ENCODE data around the gene GRM4.

Gene GRM4

DNA sequence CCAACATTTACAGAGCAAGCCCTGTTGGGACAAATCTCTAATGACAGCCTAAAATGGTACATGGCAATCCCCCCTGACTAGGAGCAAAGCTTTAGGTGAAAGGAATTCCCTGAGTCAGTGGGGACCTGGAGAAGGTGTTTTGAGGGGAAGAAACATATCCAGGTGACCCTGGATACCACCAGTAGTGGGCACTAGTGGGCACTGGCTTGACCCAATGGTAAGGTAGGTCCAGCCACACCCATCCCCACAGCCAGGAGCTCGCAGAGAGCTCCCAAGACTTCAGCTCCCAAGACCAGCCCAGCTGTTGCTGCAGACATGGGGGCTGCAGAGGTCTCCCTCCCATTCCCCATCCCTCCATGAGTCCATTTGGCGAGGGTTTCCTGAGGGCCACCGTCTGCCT lies 19.5 kb downstream of the GRM4 start:
- H3K27ac ChIP-seq, result no peak overlapping the region
- TF ChIP-seq, protein P1, sequence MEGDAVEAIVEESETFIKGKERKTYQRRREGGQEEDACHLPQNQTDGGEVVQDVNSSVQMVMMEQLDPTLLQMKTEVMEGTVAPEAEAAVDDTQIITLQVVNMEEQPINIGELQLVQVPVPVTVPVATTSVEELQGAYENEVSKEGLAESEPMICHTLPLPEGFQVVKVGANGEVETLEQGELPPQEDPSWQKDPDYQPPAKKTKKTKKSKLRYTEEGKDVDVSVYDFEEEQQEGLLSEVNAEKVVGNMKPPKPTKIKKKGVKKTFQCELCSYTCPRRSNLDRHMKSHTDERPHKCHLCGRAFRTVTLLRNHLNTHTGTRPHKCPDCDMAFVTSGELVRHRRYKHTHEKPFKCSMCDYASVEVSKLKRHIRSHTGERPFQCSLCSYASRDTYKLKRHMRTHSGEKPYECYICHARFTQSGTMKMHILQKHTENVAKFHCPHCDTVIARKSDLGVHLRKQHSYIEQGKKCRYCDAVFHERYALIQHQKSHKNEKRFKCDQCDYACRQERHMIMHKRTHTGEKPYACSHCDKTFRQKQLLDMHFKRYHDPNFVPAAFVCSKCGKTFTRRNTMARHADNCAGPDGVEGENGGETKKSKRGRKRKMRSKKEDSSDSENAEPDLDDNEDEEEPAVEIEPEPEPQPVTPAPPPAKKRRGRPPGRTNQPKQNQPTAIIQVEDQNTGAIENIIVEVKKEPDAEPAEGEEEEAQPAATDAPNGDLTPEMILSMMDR (IDR thresholded peaks at IDR 0.05), result no peak
- no peak overlapping the region for H3K4me3 ChIP-seq (ENCODE audit: low read depth in 1 of 2, low read length in 1 of 2)
- no peaks in the 10 kb centered on the region for H3K9me3 ChIP-seq
- H3K4me1 ChIP-seq (ENCODE audit: control insufficient read depth in 1 of 2, insufficient read depth in 1 of 2, low read depth in 1 of 2, low read length in 1 of 2), result no peaks in the 10 kb centered on the region
- H3K27me3 ChIP-seq, result peaks cover 26% of the 10 kb centered on the region
- no peaks in the 10 kb centered on the region for H3K36me3 ChIP-seq

GRCh38 chr6:34125939-34126338 lies 19.9 kb downstream of the GRM4 start:
- Histone ChIP-seq H3K4me3 (ENCODE audit: low read depth in 1 of 2, low read length in 1 of 2) (no peak overlapping the region), H3K9me3 (no peaks in the 10 kb centered on the region), H3K4me1 (ENCODE audit: control insufficient read depth in 1 of 2, insufficient read depth in 1 of 2, low read depth in 1 of 2, low read length in 1 of 2) (no peaks in the 10 kb centered on the region), H3K27me3 (peaks cover 21% of the 10 kb centered on the region), H3K27ac (no peak overlapping the region), H3K36me3 (no peaks in the 10 kb centered on the region)
- TF ChIP-seq, protein P1 (IDR thresholded peaks at IDR 0.05), result no peak

- TF ChIP-seq, protein P1 (IDR thresholded peaks at IDR 0.05), result no peak
- H3K9me3 ChIP-seq, result no peaks in the 10 kb centered on the region
- H3K4me1 ChIP-seq (ENCODE audit: control insufficient read depth in 1 of 2, insufficient read depth in 1 of 2, low read depth in 1 of 2, low read length in 1 of 2), result no peaks in the 10 kb centered on the region
- no peak overlapping the region for H3K27ac ChIP-seq
- H3K36me3 ChIP-seq, result no peaks in the 10 kb centered on the region
- H3K4me3 ChIP-seq (ENCODE audit: low read depth in 1 of 2, low read length in 1 of 2), result no peak overlapping the region
- peaks cover 5% of the 10 kb centered on the region for H3K27me3 ChIP-seq
Observed at GRCh38 chr6:34120953-34121675, 24.8 kb downstream of the GRM4 start.

DNA sequence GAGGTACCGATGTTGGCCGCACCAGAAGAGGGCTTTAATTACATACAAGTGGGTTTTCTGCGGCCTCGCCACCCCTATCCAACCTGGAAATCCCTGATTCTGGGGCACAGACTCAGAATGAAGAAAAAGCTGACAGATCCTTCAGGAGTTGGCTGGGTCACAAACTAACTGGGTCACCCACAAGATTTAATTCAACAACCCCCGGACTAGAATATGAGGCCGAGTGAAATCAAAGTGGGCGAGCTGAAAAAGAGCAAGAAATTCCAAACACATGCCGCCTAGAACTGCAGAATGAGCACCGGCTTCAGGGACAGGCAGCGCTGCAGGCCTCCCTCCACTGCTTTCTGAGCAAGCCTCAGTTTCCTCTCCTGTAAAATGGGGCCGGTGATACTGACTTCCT lies 30.0 kb downstream of the GRM4 start:
- Histone ChIP-seq H3K4me1 (ENCODE audit: control insufficient read depth in 1 of 2, insufficient read depth in 1 of 2, low read depth in 1 of 2, low read length in 1 of 2) (no peaks in the 10 kb centered on the region), H3K9me3 (no peaks in the 10 kb centered on the region), H3K36me3 (no peaks in the 10 kb centered on the region), H3K4me3 (ENCODE audit: low read depth in 1 of 2, low read length in 1 of 2) (no peak overlapping the region), H3K27me3 (peaks cover 6% of the 10 kb centered on the region), H3K27ac (no peak overlapping the region)
- TF ChIP-seq, protein P1 (IDR thresholded peaks at IDR 0.05), result no peak

DNA sequence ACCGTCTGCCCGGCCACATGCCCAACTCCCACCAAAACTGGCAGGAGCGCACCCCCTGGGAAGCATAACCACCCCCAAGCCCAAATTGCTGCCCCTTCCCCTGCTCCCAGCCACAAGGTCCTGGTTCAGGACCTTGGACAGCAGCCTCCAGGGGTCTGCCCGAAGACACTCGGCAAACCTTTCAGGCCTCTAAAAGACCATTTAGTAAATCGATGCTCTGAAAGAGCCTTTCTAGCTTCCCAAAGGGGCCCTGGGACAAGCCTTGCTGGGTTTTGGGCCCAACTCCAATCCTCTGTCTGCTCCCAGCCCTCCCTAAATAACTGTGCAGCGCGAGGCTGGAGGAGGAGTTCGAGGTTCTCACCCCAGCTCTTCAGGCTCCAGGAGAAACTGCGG lies 30.5 kb downstream of the GRM4 start:
- H3K36me3 ChIP-seq, result no peaks in the 10 kb centered on the region
- peaks cover 8% of the 10 kb centered on the region for H3K27me3 ChIP-seq
- TF ChIP-seq, protein P1 (IDR thresholded peaks at IDR 0.05), result no peak
- no peaks in the 10 kb centered on the region for H3K9me3 ChIP-seq
- no peaks in the 10 kb centered on the region for H3K4me1 ChIP-seq (ENCODE audit: control insufficient read depth in 1 of 2, insufficient read depth in 1 of 2, low read depth in 1 of 2, low read length in 1 of 2)
- no peak overlapping the region for H3K27ac ChIP-seq
- H3K4me3 ChIP-seq (ENCODE audit: low read depth in 1 of 2, low read length in 1 of 2), result no peak overlapping the region

Measured in neutrophil (primary cell).